ENCODE measurements around the gene GATA5. TPM values are rescaled to one million over a fixed set of nuclear protein-coding genes. Genes with fewer than 3 reads are reported as not detected.

The GATA5 gene
- total and polyA plus RNA-seq, 2 donors: 0.05 to 0.07 TPM

DNA sequence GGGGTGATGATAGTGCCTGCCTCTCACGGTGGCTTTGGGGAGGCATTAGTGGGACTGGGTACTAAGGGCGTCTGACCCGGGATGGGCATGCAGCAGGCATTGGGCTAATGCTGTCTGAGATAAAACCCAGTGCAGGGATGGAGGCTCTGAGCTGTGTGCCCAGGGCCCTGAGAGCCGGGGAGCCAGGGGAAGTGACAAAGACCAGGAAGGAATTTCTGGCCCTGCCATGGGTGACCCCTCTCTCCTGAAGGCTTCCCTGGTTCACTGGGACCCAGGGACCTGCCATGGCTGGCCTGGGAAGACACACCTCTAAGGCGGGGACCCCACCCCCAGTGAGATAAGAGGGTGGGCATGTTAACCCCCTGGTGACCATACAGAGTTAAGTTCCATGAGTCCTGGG lies 3.9 kb upstream of the GATA5 start:
- H3K4me1 ChIP-seq (ENCODE audit: control insufficient read depth in 2 of 2, insufficient read depth in 2 of 2, low read length in 2 of 2): no peaks in the 10 kb centered on the region
- peaks cover 83 to 94% of the 10 kb centered on the region in 2 donors for H3K27me3 ChIP-seq (ENCODE audit: control insufficient read depth in 2 of 2, insufficient read depth in 1 of 2, low read length in 1 of 2)
- H3K36me3 ChIP-seq (ENCODE audit: control insufficient read depth in 2 of 2, insufficient read depth in 2 of 2, low read length in 1 of 2): no peaks in the 10 kb centered on the region
- DNase-seq (ENCODE audit: low read depth in 6 of 9, low spot score in 9 of 9): no peak
- H3K27ac ChIP-seq (ENCODE audit: low read depth in 1 of 2, low read length in 1 of 2): no peak overlapping the region
- no peaks in the 10 kb centered on the region for H3K9me3 ChIP-seq (ENCODE audit: control insufficient read depth in 2 of 2, insufficient read depth in 1 of 2, low read length in 1 of 2)
- H3K4me3 ChIP-seq (ENCODE audit: low read length in 2 of 2): no peak overlapping the region
- 46% methylated on average over 5 of the region's 5 CpGs for WGBS

DNA sequence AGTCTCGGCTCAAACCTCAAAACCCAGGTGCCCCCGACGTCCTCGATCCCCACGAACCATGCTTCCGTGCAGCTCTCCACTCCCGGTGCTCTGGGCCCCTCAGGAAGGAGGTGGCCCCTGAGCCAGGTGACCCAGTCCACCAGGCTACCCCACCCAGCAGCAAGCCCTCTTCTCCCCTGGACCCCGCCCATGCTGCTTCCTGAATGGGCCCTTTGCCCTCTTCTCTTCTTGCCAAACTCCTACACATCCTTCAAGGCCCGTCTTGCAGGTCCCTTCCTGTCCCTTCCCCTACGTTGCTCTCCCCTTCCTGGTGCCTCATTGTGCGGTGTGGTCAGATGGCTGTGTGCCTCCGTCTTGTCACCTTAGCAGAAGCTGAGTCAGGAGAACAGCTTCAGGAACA lies 3.4 kb upstream of the GATA5 start:
- no peaks in the 10 kb centered on the region for H3K9me3 ChIP-seq (ENCODE audit: control insufficient read depth in 2 of 2, insufficient read depth in 1 of 2, low read length in 1 of 2)
- no peak overlapping the region for H3K4me3 ChIP-seq (ENCODE audit: low read length in 2 of 2)
- DNase-seq (ENCODE audit: low read depth in 6 of 9, low spot score in 9 of 9): no peak
- no peaks in the 10 kb centered on the region for H3K4me1 ChIP-seq (ENCODE audit: control insufficient read depth in 2 of 2, insufficient read depth in 2 of 2, low read length in 2 of 2)
- H3K27ac ChIP-seq (ENCODE audit: low read depth in 1 of 2, low read length in 1 of 2): no peak overlapping the region
- WGBS: 68% methylated on average over 12 of the region's 12 CpGs
- no peaks in the 10 kb centered on the region for H3K36me3 ChIP-seq (ENCODE audit: control insufficient read depth in 2 of 2, insufficient read depth in 2 of 2, low read length in 1 of 2)
- peaks cover 88 to 94% of the 10 kb centered on the region in 2 donors for H3K27me3 ChIP-seq (ENCODE audit: control insufficient read depth in 2 of 2, insufficient read depth in 1 of 2, low read length in 1 of 2)

GRCh38 chr20:62477669-62478455 lies 2.1 kb upstream of the GATA5 start:
- H3K27ac ChIP-seq (ENCODE audit: low read depth in 1 of 2, low read length in 1 of 2): no peak overlapping the region
- no peaks in the 10 kb centered on the region for H3K9me3 ChIP-seq (ENCODE audit: control insufficient read depth in 2 of 2, insufficient read depth in 1 of 2, low read length in 1 of 2)
- WGBS: 24% methylated on average over 37 of the region's 37 CpGs
- peaks cover 90 to 94% of the 10 kb centered on the region in 2 donors for H3K27me3 ChIP-seq (ENCODE audit: control insufficient read depth in 2 of 2, insufficient read depth in 1 of 2, low read length in 1 of 2)
- H3K4me1 ChIP-seq (ENCODE audit: control insufficient read depth in 2 of 2, insufficient read depth in 2 of 2, low read length in 2 of 2): no peaks in the 10 kb centered on the region
- no peak overlapping the region for H3K4me3 ChIP-seq (ENCODE audit: low read length in 2 of 2)
- no peaks in the 10 kb centered on the region for H3K36me3 ChIP-seq (ENCODE audit: control insufficient read depth in 2 of 2, insufficient read depth in 2 of 2, low read length in 1 of 2)
- DNase-seq (ENCODE audit: low read depth in 6 of 9, low spot score in 9 of 9): no peak

DNA sequence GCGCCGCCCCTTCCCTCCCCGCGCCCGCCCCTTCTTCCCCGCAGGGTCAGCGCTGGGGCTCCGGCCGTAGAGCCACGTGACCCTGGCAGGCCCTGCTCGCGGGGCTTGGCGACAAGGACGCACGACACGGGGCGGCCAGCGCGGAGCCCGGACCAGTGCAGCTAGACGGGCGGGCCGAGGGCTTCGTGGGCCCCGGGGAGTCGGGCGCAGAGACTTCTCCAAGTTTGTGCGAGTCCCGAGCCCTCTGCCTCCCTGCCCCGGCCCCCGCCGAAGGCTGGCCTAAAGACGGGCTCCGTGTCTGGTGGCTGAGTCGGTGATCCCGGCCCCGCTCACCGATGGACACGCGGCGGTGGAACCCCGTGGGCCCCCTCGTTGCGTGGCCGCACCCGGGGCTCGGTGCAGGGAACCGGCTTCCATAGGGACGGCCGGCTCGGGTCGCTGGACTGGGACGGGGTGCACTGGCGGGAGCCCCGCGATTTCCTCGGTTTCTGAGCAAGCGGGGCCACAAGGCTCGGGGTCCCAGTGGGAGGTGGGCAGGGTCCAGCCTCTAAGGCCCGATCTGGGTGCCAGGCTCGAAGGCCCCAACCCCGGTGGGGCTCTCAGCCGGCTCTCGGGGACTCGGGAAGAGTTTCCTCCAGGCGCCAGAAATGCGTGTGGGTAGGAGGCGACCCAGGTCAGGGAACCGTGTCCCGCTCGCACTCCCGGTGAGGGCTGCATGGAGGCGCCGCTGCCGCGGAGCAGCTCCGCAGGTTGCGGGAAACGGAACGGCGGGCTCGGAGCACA lies 452 bp upstream of the GATA5 start:
- 5% methylated on average over 82 of the region's 82 CpGs for WGBS
- peaks cover 84 to 91% of the 10 kb centered on the region in 2 donors for H3K27me3 ChIP-seq (ENCODE audit: control insufficient read depth in 2 of 2, insufficient read depth in 1 of 2, low read length in 1 of 2)
- no peak overlapping the region for H3K27ac ChIP-seq (ENCODE audit: low read depth in 1 of 2, low read length in 1 of 2)
- H3K36me3 ChIP-seq (ENCODE audit: control insufficient read depth in 2 of 2, insufficient read depth in 2 of 2, low read length in 1 of 2): no peaks in the 10 kb centered on the region
- H3K4me3 ChIP-seq (ENCODE audit: low read length in 2 of 2): no peak overlapping the region
- DNase-seq (ENCODE audit: low read depth in 6 of 9, low spot score in 9 of 9): no peak
- no peaks in the 10 kb centered on the region for H3K4me1 ChIP-seq (ENCODE audit: control insufficient read depth in 2 of 2, insufficient read depth in 2 of 2, low read length in 2 of 2)
- no peaks in the 10 kb centered on the region for H3K9me3 ChIP-seq (ENCODE audit: control insufficient read depth in 2 of 2, insufficient read depth in 1 of 2, low read length in 1 of 2)

- H3K27ac ChIP-seq (ENCODE audit: low read depth in 1 of 2, low read length in 1 of 2): no peak overlapping the region
- H3K4me1 ChIP-seq (ENCODE audit: control insufficient read depth in 2 of 2, insufficient read depth in 2 of 2, low read length in 2 of 2): no peaks in the 10 kb centered on the region
- no peak for DNase-seq (ENCODE audit: low read depth in 6 of 9, low spot score in 9 of 9)
- H3K36me3 ChIP-seq (ENCODE audit: control insufficient read depth in 2 of 2, insufficient read depth in 2 of 2, low read length in 1 of 2): no peaks in the 10 kb centered on the region
- H3K9me3 ChIP-seq (ENCODE audit: control insufficient read depth in 2 of 2, insufficient read depth in 1 of 2, low read length in 1 of 2): no peaks in the 10 kb centered on the region
- H3K27me3 ChIP-seq (ENCODE audit: control insufficient read depth in 2 of 2, insufficient read depth in 1 of 2, low read length in 1 of 2): peaks cover 81 to 91% of the 10 kb centered on the region in 2 donors
- no peak overlapping the region for H3K4me3 ChIP-seq (ENCODE audit: low read length in 2 of 2)
- 5% methylated on average over 93 of the region's 93 CpGs for WGBS
These were observed 596 bp downstream of the GATA5 start for GRCh38 chr20:62475027-62475771.

GRCh38 chr20:62474604-62475026 lies 1.2 kb downstream of the GATA5 start:
- peaks cover 79 to 93% of the 10 kb centered on the region in 2 donors for H3K27me3 ChIP-seq (ENCODE audit: control insufficient read depth in 2 of 2, insufficient read depth in 1 of 2, low read length in 1 of 2)
- WGBS: 8% methylated on average over 25 of the region's 25 CpGs
- H3K27ac ChIP-seq (ENCODE audit: low read depth in 1 of 2, low read length in 1 of 2): no peak overlapping the region
- H3K4me3 ChIP-seq (ENCODE audit: low read length in 2 of 2): no peak overlapping the region
- H3K4me1 ChIP-seq (ENCODE audit: control insufficient read depth in 2 of 2, insufficient read depth in 2 of 2, low read length in 2 of 2): no peaks in the 10 kb centered on the region
- no peaks in the 10 kb centered on the region for H3K9me3 ChIP-seq (ENCODE audit: control insufficient read depth in 2 of 2, insufficient read depth in 1 of 2, low read length in 1 of 2)
- H3K36me3 ChIP-seq (ENCODE audit: control insufficient read depth in 2 of 2, insufficient read depth in 2 of 2, low read length in 1 of 2): no peaks in the 10 kb centered on the region
- no peak for DNase-seq (ENCODE audit: low read depth in 6 of 9, low spot score in 9 of 9)

DNA sequence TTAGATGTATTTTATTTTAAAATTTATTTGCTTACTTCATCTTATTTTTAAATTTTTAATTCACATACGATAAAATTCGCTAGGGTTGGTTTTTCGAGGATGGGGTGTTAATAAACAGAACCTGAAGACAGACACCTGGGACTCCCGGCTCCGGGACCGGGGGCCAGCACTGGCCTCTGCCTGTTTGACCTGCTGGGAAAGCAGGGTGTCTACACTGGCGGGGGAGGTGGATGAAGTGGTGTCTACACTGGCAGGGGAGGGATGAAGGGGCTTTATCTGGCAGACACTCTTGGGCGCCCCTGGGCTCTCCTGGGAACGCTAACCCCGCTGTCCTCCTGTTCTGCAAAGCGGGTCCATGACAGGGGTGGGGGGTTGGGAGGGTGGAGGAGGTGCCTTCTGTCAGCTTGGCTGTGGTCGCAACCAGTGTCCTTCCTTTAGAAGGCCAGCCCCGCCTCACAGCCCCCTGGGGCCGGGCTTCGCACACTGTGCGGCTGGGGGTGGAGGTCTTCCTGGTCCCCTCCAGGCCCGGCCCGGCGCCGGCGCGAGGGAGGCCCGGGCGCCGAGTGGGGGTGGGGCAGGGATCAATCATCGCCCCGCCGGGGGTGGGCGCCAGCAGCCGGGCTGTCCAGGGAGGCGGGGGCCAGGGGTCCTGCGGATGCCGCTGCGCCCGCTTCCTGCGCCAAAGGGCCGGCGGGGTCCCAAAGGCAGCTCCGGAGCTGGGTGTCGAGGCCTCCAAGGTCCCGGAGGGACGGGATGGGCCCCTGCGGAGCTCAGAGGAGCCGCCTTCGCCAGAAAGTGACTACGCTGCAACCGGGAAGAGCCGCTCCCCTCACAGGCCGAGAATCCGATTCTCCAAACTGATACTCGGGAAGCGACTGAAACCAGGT lies 1.8 kb downstream of the GATA5 start:
- no peaks in the 10 kb centered on the region for H3K4me1 ChIP-seq (ENCODE audit: control insufficient read depth in 2 of 2, insufficient read depth in 2 of 2, low read length in 2 of 2)
- H3K4me3 ChIP-seq (ENCODE audit: low read length in 2 of 2): no peak overlapping the region
- H3K36me3 ChIP-seq (ENCODE audit: control insufficient read depth in 2 of 2, insufficient read depth in 2 of 2, low read length in 1 of 2): no peaks in the 10 kb centered on the region
- WGBS: 16% methylated on average over 52 of the region's 52 CpGs
- H3K9me3 ChIP-seq (ENCODE audit: control insufficient read depth in 2 of 2, insufficient read depth in 1 of 2, low read length in 1 of 2): no peaks in the 10 kb centered on the region
- peaks cover 76 to 92% of the 10 kb centered on the region in 2 donors for H3K27me3 ChIP-seq (ENCODE audit: control insufficient read depth in 2 of 2, insufficient read depth in 1 of 2, low read length in 1 of 2)
- no peak for DNase-seq (ENCODE audit: low read depth in 6 of 9, low spot score in 9 of 9)
- H3K27ac ChIP-seq (ENCODE audit: low read depth in 1 of 2, low read length in 1 of 2): no peak overlapping the region

GRCh38 chr20:62472941-62473585 lies 2.7 kb downstream of the GATA5 start:
- H3K4me1 ChIP-seq (ENCODE audit: control insufficient read depth in 2 of 2, insufficient read depth in 2 of 2, low read length in 2 of 2): no peaks in the 10 kb centered on the region
- peaks cover 67 to 89% of the 10 kb centered on the region in 2 donors for H3K27me3 ChIP-seq (ENCODE audit: control insufficient read depth in 2 of 2, insufficient read depth in 1 of 2, low read length in 1 of 2)

More at GRCh38 chr20:62472941-62473585, 2.7 kb downstream of the GATA5 start:
- Histone ChIP-seq H3K9me3 (ENCODE audit: control insufficient read depth in 2 of 2, insufficient read depth in 1 of 2, low read length in 1 of 2) (no peaks in the 10 kb centered on the region), H3K27ac (ENCODE audit: low read depth in 1 of 2, low read length in 1 of 2) (no peak overlapping the region), H3K36me3 (ENCODE audit: control insufficient read depth in 2 of 2, insufficient read depth in 2 of 2, low read length in 1 of 2) (no peaks in the 10 kb centered on the region), H3K4me3 (ENCODE audit: low read length in 2 of 2) (no peak overlapping the region)
- no peak for DNase-seq (ENCODE audit: low read depth in 6 of 9, low spot score in 9 of 9)
- WGBS: 81% methylated on average over 30 of the region's 30 CpGs
